ENCODE results near the gene DUSP16. TPM values are rescaled to one million over a fixed set of nuclear protein-coding genes. Genes with fewer than 3 reads are reported as not detected.

DUSP16 gene
- total RNA-seq, 4 donors from 2014 or later = 7.5 to 21.4 (median 14.6) TPM

GRCh38 chr12:12505544-12506495 lies 56.8 kb downstream of the DUSP16 start:
- TF ChIP-seq CTCF (IDR thresholded peaks at IDR 0.05; ENCODE audit: low read depth) = no peak

GRCh38 chr12:12503384-12504078 lies 59.1 kb downstream of the DUSP16 start:
- no peak for TF ChIP-seq CTCF (IDR thresholded peaks at IDR 0.05; ENCODE audit: low read depth)

DNA sequence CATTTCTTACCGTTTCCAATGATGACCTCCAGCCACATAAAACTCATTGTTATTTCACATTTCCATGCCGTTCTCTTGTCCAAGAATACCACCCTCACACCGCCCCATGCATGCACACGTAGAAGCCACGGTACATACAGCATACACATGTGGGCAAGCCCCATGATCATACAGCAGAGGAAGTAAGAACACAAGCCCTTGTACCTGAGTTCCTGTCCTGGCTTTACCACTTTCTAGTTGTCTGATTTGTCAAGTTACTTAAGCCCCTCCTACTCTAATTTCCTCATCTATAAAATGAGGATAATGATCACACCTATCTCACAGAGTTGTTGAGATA lies 59.9 kb downstream of the DUSP16 start:
- TF ChIP-seq CTCF (IDR thresholded peaks at IDR 0.05; ENCODE audit: low read depth) = no peak

DNA sequence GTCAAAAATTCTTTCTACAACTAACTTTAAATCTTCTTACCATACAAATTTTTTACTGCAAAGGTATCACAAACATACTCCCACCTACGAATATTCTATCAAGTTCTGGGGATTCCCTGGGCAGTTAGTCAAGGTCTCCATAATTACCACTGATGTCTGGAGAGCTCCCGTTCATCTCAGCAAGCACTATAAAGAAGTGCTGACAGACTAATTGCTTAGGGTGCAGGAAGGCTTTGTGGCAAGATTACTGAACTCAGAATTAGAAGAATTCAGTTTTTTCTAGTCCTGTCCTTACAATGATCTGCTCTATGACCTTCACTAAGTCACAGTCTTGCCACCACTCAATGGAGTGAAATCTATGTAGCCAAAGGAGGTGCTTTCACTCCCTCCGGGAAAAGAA lies 61.5 kb downstream of the DUSP16 start:
- no peak for TF ChIP-seq CTCF (IDR thresholded peaks at IDR 0.05; ENCODE audit: low read depth)

DNA sequence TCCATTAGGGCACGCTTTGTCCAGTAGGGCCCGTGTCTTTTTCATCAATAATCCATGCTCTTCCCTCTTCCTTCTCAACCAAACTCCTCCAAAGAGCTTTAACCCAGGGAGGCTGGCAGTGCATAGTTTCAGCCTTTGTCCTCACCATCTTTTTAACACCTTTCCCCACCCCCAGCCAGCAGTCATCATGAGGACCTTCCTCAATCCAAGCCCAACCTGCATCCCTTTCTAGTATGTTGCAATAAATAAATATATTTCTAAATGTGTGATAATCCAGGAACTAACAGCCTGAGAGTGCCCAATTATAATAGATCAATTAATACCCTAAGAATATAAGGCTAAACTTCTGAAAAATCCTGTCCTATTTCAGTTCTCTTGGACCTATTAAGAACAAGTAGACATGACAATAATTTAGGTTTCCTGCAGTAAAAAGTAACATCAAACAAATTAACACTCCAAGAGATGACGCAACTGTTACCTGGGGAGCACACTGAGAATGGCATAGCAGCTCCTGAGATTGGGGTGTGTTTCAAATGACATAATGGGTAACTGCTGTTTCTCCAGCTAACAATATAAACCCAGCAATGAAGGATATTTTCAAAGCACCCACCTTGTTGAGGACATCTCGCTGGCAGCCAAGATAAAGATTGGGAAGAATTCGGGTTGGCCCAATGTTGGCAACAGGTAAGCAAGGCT lies 62.6 kb downstream of the DUSP16 start:
- no peak for TF ChIP-seq CTCF (IDR thresholded peaks at IDR 0.05; ENCODE audit: low read depth)

GRCh38 chr12:12498210-12498609 lies 64.5 kb downstream of the DUSP16 start:
- no peak for TF ChIP-seq CTCF (IDR thresholded peaks at IDR 0.05; ENCODE audit: low read depth)

DNA sequence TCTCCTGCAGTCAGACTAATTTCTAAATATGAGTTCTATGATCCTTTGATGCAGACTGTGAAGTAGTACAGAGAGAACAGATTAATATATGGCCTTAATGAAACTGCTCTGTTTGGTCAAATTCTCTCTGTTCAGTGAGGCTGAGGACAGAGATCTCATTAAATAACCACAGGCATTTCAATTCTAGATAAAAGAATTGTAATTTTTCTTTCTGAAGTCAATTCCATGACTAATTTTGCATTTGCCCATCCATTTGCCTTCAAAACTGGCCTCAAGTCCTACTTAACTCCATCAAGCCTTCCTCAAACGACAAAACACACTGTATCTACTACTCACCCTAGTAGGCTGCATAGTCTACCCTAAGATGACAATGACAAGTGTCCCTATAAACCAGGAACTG lies 67.1 kb downstream of the DUSP16 start:
- no peak for TF ChIP-seq CTCF (IDR thresholded peaks at IDR 0.05; ENCODE audit: low read depth)
